DMS153 treated with DMSO at 0.1 percent for 48 hours (cell line): Measurements from ENCODE around the gene IL3RA.
"Not testable (repeated sequence)": the region's sequence is repeated elsewhere in the genome, so short reads cannot be mapped to it uniquely, and the experiment has no call there.

Source experiments
- DNase-seq: peaks from one replicate; lab custom pipeline; 2025; ENCODE audit not compliant: unreplicated experiment; lab: John Stamatoyannopoulos, UW

Gene IL3RA

GRCh38 chrX:1421433-1422134, 85.0 kb downstream of the IL3RA start:
- DNase-seq = no peak

- DNase-seq = no peak
These were observed 85.5 kb downstream of the IL3RA start for GRCh38 chrX:1422135-1422465.

DNA sequence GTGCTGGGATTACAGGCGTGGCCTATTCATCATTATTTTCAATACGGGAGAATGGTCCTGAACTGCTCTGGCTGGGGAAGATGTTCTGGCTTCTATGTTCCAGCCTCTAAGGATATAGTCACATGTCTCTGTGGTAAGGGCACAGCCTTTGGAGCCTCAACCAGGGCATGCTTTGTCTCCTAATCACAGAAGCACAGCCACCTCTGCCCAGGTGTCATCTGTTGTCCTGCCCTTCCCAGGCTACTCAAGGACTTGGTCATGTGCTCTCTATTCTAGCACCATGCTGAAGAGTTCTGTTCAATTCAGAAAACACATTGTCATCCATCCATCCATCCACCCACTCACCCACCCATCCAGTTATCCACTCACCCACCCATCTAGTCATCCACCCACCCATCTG, 86.6 kb downstream of the IL3RA start:
- DNase-seq = no peak

DNA sequence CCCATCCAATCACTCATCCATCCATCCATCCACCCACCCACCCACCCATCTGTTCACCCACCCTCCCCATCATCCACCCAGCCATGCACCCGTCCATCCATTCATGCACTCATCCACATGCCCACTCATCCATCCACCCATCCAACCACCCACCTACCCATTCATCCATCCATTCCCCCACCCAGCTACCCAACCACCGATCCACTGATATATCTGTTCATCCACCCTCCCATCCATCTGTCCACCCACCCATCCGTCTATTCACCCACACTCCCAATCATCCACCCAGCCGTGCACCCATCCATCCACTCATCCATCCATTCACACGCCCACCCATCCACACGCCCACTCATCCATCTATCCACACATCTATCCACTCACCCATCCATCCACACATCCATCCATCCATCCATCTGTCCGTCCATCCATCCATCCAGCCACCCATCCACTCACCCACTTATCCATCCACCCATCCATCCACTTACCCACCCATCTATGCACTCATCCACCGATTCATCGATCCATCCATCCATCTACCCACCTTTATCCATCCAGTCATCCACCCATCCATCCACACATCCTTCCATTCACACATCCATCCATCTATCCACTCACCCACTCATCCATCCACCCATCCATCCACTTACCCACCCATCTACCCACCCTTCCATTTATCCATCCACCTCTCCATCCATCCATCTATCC, 87.7 kb downstream of the IL3RA start:
- DNase-seq = no peak

GRCh38 chrX:1425381-1425780, 88.8 kb downstream of the IL3RA start:
- no peak for DNase-seq

GRCh38 chrX:1426321-1426720, 89.7 kb downstream of the IL3RA start:
- not testable (repeated sequence) for DNase-seq

GRCh38 chrX:1427756-1428155, 91.2 kb downstream of the IL3RA start:
- DNase-seq = no peak

GRCh38 chrX:1430451-1430850, 93.9 kb downstream of the IL3RA start:
- DNase-seq = no peak
